CD4-positive, CD25-positive, alpha-beta regulatory T cell (primary cell): Measurements from ENCODE around the gene SDF4. TPM values are rescaled to one million over a fixed set of nuclear protein-coding genes. Genes with fewer than 3 reads are reported as not detected.

Source experiments
- ATAC-seq, 2 donors: fragments of 150-1000 bp; cut with Tn5 transposase; one replicate each; pipeline ENCODE4 v1.10.0; 2021; ENCODE audit warnings: low read depth in 2 of 2, moderate number of reproducible peaks in 2 of 2, moderate library complexity in 1 of 2
- DNase-seq, 3 donors: peaks; one replicate each; pipeline versions ENCODE4 v3.0.0 to v3.0.0-alpha.2; 2012 to 2022; ENCODE audit warnings: mixed read lengths in 1 of 3
- H3K27ac ChIP-seq: one replicate; pipeline ENCODE4 v1.7.0; 2013; ENCODE audit warnings: mild to moderate bottlenecking, low read length; ENCODE audit not compliant: insufficient read depth, poor library complexity, severe bottlenecking
- H3K27me3 ChIP-seq: one replicate; pipeline ENCODE4 v1.7.0; 2013; ENCODE audit warnings: low read length; ENCODE audit not compliant: control insufficient read depth, insufficient read depth
- H3K36me3 ChIP-seq: one replicate; pipeline ENCODE4 v1.7.0; 2013; ENCODE audit warnings: mild to moderate bottlenecking, low read length, moderate library complexity; ENCODE audit not compliant: control insufficient read depth, insufficient read depth
- H3K4me1 ChIP-seq: 2 replicates; pipeline ENCODE4 v1.7.0; 2013; ENCODE audit warnings: mild to moderate bottlenecking, low read length; ENCODE audit not compliant: insufficient read depth, control insufficient read depth, poor library complexity, severe bottlenecking
- H3K4me3 ChIP-seq: one replicate; pipeline ENCODE4 v1.7.0; 2013; ENCODE audit warnings: low read depth, mild to moderate bottlenecking, low read length, moderate library complexity
- H3K9me3 ChIP-seq, 2 experiments: 1 replicate in 1 of 2; 2 replicates in 1 of 2; pipeline ENCODE4 v1.7.0; 2013; ENCODE audit warnings: low read length in 2 of 2, mild to moderate bottlenecking in 1 of 2, moderate library complexity in 1 of 2; ENCODE audit not compliant: control insufficient read depth in 2 of 2
- H3K27ac Mint-ChIP-seq, 3 donors: one replicate each; pipeline ENCODE4 v1.8.0; 2020 to 2022; ENCODE audit warnings: mild to moderate bottlenecking in 3 of 3, mixed read lengths in 3 of 3, moderate library complexity in 2 of 3
- H3K27me3 Mint-ChIP-seq: one replicate; pipeline ENCODE4 v1.8.0; 2022; ENCODE audit warnings: mild to moderate bottlenecking, mixed read lengths
- H3K36me3 Mint-ChIP-seq: one replicate; pipeline ENCODE4 v1.8.0; 2020; ENCODE audit warnings: mixed read lengths
- H3K4me1 Mint-ChIP-seq, 4 donors: one replicate each; pipeline ENCODE4 v1.8.0; 2020 to 2022; ENCODE audit warnings: mixed read lengths in 4 of 4, mild to moderate bottlenecking in 1 of 4
- H3K4me3 Mint-ChIP-seq, 4 donors: one replicate each; pipeline ENCODE4 v1.8.0; 2020 to 2022; ENCODE audit warnings: mild to moderate bottlenecking in 4 of 4, mixed read lengths in 4 of 4, moderate library complexity in 3 of 4
- H3K9me3 Mint-ChIP-seq, 7 donors: one replicate each; pipeline ENCODE4 v1.8.0; 2020 to 2022; ENCODE audit warnings: mixed read lengths in 7 of 7, mild to moderate bottlenecking in 3 of 7, moderate library complexity in 2 of 7
- polyA plus RNA-seq, 4 donors: library from polyadenylated mRNA; unstranded; fragments of 300-500 nt; fragmentation: Illumina TruSeq; gene quantifications; one replicate each; pipeline ENCODE4 v1.2.3, GENCODE V29; 2021
- total RNA-seq: library from RNA; stranded (reverse); gene quantifications from one replicate; pipeline ENCODE4 v1.2.3, GENCODE V29; 2022

Gene SDF4, protein sequence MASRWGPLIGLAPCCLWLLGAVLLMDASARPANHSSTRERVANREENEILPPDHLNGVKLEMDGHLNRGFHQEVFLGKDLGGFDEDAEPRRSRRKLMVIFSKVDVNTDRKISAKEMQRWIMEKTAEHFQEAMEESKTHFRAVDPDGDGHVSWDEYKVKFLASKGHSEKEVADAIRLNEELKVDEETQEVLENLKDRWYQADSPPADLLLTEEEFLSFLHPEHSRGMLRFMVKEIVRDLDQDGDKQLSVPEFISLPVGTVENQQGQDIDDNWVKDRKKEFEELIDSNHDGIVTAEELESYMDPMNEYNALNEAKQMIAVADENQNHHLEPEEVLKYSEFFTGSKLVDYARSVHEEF
- total RNA-seq (165 TPM), polyA plus RNA-seq (100 to 1,000 TPM in 2 of 4 donors, 10 to 100 TPM in 2; 70.3 to 113 (median 91.6) TPM)

DNA sequence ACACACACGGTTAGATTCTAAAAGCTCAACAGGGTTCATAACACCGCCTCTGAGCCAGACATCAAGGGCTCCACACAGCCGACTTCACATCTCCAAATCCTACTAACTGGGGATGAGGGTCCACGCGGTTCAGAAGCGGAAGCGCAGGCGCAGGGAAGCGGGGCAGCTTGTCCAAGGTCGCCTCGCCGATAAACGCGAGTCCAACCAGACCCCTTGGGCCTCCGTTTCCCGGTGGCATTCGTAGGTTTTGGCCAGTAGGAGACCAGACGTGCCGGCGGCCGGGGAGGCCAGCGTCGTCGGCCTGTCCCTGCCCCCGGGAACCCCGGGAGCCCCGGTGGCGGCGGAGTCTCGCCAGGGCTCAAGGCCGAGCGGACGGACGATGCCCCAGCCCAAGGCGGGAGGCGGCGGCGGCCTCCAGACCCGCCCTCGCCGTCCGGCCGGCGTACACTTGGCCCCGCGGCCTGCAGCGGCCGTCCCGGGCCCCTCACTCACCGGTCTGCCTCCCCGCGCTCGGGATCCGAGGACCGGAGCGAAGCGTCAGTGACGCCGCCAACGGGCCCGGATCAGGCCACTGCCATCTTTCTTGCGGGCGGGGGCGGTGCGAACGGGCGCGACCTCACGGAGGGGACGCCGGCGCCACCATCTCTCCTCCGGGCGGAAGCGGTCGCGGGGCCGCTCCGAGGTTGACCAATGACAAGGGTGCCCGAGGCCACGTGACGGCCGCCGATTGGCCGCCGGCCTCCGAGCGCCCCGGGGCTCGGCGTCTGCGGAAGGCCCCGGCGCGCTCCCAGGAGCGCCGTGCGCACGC lies at the start of gene SDF4:
Gene SDF4 (minus strand): TSS at position 602 of the 808 bp plus-strand sequence. CDS start 3,229 bp downstream, outside the sequence.
- peaks cover 3% of the 10 kb centered on the region for H3K36me3 Mint-ChIP-seq
- peak; percentile 95 to 99 (median 96) for DNase-seq
- H3K9me3 Mint-ChIP-seq = no peaks in the 10 kb centered on the region
- H3K27me3 Mint-ChIP-seq = no peaks in the 10 kb centered on the region
- peak within 1 kb of the TSS; percentile 94 for H3K4me3 ChIP-seq
- H3K4me1 ChIP-seq = peaks cover 29% of the 10 kb centered on the region
- H3K4me1 Mint-ChIP-seq = peaks cover 0 to 49% (median 15%) of the 10 kb centered on the region in 4 donors
- H3K27me3 ChIP-seq = no peaks in the 10 kb centered on the region
- ATAC-seq = peak; percentile 96
- H3K4me3 Mint-ChIP-seq = peak within 1 kb of the TSS; percentile 95 to 100 (median 96)
- peaks cover 18% of the 10 kb centered on the region for H3K36me3 ChIP-seq
- peak within 1 kb of the TSS; percentile 80 to 96 (median 94) for H3K27ac Mint-ChIP-seq
- H3K27ac ChIP-seq = peak within 1 kb of the TSS; percentile 93
- no peaks in the 10 kb centered on the region for H3K9me3 ChIP-seq

DNA sequence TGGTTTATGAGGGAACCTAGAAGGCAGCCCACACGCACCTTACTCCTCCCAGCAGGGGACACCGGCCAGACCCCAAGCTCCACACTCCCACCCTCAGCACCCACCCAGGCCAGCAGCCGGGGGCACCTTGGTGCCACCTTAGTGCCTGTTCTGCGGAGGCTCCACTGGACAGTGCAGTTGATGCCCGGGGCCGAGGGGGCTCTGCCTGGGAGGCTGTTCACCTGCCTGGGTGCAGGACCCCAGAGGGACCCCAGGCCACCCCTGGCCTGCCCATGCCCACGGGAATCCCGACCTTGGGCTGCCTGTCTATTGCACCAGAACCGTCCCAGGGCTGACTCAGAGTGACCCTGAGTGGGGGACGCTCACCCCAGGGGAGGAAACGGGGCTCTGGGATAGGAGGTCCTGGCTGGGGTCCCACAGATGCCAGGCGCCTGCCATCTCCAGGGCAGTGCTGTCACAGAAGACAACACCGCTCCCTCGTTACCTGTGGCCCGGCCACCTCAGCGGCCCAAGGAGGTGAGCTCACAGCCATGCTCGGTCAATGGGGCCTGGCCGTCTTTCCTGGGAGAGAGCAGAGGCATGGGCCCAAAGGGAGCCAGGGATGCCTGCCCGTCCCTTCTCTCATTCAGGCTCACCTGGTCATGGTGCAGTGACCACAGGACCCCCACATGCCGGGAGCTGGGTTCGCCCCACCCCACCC lies 49.1 kb upstream of the SDF4 start:
- H3K27me3 Mint-ChIP-seq = no peaks in the 10 kb centered on the region
- no peak for DNase-seq
- no peak overlapping the region for H3K4me3 Mint-ChIP-seq

DNA sequence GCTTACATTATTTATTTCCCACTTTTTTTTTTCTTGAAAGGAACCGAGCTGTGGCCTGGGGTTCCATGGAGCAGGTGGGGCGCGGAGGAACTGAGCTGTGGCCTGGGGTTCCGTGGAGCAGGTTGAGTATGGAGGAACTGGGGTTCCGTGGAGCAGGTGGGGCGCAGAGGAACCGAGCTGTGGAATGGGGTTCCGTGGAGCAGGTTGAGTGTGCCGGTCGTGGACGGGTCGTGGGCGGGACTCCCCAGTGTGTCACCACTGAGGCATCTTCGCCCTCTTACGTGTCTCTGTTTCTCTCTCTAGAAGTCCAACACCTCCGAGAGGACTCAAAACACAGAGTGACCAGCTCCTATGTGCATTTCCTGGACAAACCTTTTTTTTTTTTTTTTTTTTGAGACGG lies 47.2 kb upstream of the SDF4 start:
- H3K4me3 ChIP-seq = no peak overlapping the region
- no peak overlapping the region for H3K27ac Mint-ChIP-seq
- no peaks in the 10 kb centered on the region for H3K36me3 Mint-ChIP-seq
- peaks cover 0 to 2% (median 0%) of the 10 kb centered on the region in 7 donors for H3K9me3 Mint-ChIP-seq
- peaks cover 0 to 6% (median 0%) of the 10 kb centered on the region in 4 donors for H3K4me1 Mint-ChIP-seq
- H3K27me3 Mint-ChIP-seq = no peaks in the 10 kb centered on the region
- no peaks in the 10 kb centered on the region for H3K9me3 ChIP-seq
- H3K4me1 ChIP-seq = peaks cover 8% of the 10 kb centered on the region
- H3K4me3 Mint-ChIP-seq = no peak overlapping the region
- DNase-seq (no peak), ATAC-seq (no peak)
- no peaks in the 10 kb centered on the region for H3K27me3 ChIP-seq
- no peak overlapping the region for H3K27ac ChIP-seq
- no peaks in the 10 kb centered on the region for H3K36me3 ChIP-seq

More for the DNA sequence above, 49.1 kb upstream of the SDF4 start:
- no peak overlapping the region for H3K4me3 ChIP-seq
- H3K4me1 ChIP-seq = no peaks in the 10 kb centered on the region
- no peak overlapping the region for H3K27ac ChIP-seq
- no peaks in the 10 kb centered on the region for H3K36me3 ChIP-seq
- Mint-ChIP-seq H3K36me3 (no peaks in the 10 kb centered on the region), H3K4me1 (no peaks in the 10 kb centered on the region), H3K9me3 (peaks cover 0 to 2% (median 0%) of the 10 kb centered on the region in 7 donors), H3K27ac (peak overlapping the region in 1 of 3 donors; percentile 5)
- H3K9me3 ChIP-seq = no peaks in the 10 kb centered on the region
- ATAC-seq = no peak
- no peaks in the 10 kb centered on the region for H3K27me3 ChIP-seq

DNA sequence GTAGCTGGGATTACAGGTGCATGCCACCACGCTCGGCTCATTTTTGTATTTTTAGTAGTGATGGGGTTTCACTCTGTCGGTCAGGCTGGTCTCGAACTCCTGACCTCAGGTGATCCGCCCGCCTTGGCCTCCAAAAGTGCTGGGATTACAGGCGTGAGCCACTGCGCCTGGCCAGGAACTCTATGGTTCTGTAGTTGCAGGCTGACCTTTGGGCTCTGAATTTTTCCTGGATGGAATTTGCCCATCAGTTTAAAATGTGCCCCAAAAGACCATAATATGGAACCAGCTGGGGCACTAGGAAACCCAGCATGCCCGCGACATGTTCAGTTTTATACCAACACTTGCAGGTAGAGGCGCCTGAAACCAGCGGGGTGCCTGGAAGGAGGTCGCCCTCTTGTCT lies 46.8 kb upstream of the SDF4 start:
- H3K27me3 ChIP-seq = no peaks in the 10 kb centered on the region
- Mint-ChIP-seq H3K9me3 (peaks cover 0 to 2% (median 0%) of the 10 kb centered on the region in 7 donors), H3K4me3 (peak overlapping the region in 1 of 4 donors; percentile 54), H3K36me3 (no peaks in the 10 kb centered on the region), H3K27me3 (no peaks in the 10 kb centered on the region), H3K27ac (no peak overlapping the region), H3K4me1 (peaks cover 0 to 6% (median 0%) of the 10 kb centered on the region in 4 donors)
- no peaks in the 10 kb centered on the region for H3K36me3 ChIP-seq
- peaks cover 9% of the 10 kb centered on the region for H3K4me1 ChIP-seq
- H3K27ac ChIP-seq = no peak overlapping the region
- H3K9me3 ChIP-seq = no peaks in the 10 kb centered on the region
- DNase-seq = no peak
- H3K4me3 ChIP-seq = no peak overlapping the region
- ATAC-seq = no peak

DNA sequence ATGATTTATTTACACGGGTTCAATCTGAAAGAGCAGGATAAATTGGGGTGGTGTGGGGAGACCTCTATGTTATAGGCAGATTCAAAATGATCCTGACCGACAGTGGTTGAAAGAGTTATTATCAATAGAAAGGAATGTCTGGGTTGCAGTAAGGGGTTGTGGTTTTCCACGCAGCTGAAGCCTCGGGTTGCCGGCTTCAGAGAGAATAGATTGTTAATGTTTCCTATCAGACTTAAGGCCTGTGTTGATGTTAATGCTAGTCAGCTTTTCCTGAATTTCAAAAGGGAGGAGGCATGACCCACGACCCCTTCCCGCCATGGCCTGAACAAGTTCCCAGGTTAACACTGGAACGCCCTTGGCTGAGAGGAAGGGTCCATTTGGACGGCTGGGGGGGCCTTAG lies 44.0 kb upstream of the SDF4 start:
- Mint-ChIP-seq H3K27ac (peak overlapping the region in 1 of 3 donors; percentile 12), H3K4me1 (peaks cover 0 to 29% (median 11%) of the 10 kb centered on the region in 4 donors), H3K36me3 (no peaks in the 10 kb centered on the region), H3K9me3 (no peaks in the 10 kb centered on the region), H3K4me3 (peak overlapping the region; percentile 46 to 90 (median 84)), H3K27me3 (no peaks in the 10 kb centered on the region)
- no peak for DNase-seq
- ATAC-seq = no peak
- Histone ChIP-seq H3K27ac (no peak overlapping the region), H3K27me3 (no peaks in the 10 kb centered on the region), H3K4me3 (no peak overlapping the region), H3K36me3 (no peaks in the 10 kb centered on the region), H3K4me1 (peaks cover 32% of the 10 kb centered on the region), H3K9me3 (no peaks in the 10 kb centered on the region)

DNA sequence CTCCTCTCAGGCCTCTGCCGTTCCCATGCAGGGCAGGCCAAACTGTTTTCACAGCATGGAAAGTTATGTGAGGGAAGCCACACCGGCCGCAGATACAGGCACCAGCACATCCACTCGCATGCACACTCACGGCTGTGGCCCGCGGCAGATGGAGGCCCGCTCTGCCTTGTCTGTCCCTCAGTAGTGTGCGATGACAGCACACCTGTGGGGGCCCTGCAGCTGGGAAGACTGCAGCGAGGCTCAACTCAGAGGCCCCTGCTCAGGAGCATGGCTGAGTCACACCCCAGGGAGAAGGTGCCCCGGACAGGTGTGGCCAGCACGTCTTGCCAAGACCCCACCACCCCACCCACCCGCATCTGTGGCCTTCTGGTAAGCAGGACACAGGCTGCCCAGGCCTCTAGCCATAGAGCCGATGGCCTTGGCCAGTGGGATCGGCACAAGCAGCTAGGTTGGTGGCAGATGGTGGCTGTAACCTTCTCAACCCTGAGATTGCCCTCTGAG lies 43.2 kb upstream of the SDF4 start:
- Histone ChIP-seq H3K4me3 (no peak overlapping the region), H3K36me3 (no peaks in the 10 kb centered on the region), H3K9me3 (no peaks in the 10 kb centered on the region), H3K27me3 (no peaks in the 10 kb centered on the region), H3K4me1 (peaks cover 41% of the 10 kb centered on the region), H3K27ac (no peak overlapping the region)
- H3K4me3 Mint-ChIP-seq = peak overlapping the region in 3 of 4 donors; percentile 66 to 83 (median 77)
- no peaks in the 10 kb centered on the region for H3K27me3 Mint-ChIP-seq
- H3K4me1 Mint-ChIP-seq = peaks cover 0 to 37% (median 19%) of the 10 kb centered on the region in 4 donors
- no peaks in the 10 kb centered on the region for H3K9me3 Mint-ChIP-seq
- H3K27ac Mint-ChIP-seq = peak overlapping the region in 1 of 3 donors; percentile 59
- peaks cover 6% of the 10 kb centered on the region for H3K36me3 Mint-ChIP-seq
- no peak for DNase-seq
- ATAC-seq = no peak

DNA sequence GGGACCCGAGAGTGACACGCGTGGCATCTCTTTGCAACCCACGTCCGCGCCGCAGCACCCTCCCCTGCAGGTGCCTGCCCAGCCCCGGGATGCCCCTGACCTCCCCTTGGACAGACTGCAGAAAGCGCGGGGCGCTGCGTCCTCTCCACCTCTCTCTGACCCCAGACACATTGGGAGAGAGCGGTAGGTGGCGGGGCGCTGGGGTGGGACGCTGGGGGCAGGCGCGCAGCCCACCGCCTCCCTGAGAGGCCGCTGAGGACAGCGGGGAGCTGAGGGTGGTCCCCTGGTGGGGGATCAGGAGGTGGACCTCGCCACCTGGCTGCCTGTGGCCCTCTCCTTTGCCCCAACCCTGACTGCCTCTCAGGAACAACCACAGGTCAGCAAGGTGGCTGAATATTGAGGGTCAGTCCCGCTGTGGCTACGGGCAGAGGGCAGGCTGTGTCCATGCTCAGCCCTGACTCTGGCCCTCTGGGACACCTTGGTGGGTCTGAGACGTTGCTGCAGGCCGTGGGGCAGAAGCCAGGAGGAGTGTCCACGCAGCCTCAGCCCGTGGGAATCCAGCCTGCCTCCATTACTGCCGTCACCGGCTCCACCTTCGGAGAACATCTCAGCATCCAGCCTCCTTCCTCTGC lies 42.6 kb upstream of the SDF4 start:
- DNase-seq (no peak), ATAC-seq (no peak)
- Mint-ChIP-seq H3K27me3 (no peaks in the 10 kb centered on the region), H3K27ac (peak overlapping the region in 2 of 3 donors; percentile 59 to 86), H3K4me1 (peaks cover 0 to 43% (median 24%) of the 10 kb centered on the region in 4 donors), H3K4me3 (peak overlapping the region; percentile 66 to 83 (median 74)), H3K9me3 (no peaks in the 10 kb centered on the region), H3K36me3 (peaks cover 10% of the 10 kb centered on the region)
- no peaks in the 10 kb centered on the region for H3K36me3 ChIP-seq
- H3K27ac ChIP-seq = peak overlapping the region; percentile 63
- no peaks in the 10 kb centered on the region for H3K27me3 ChIP-seq
- peaks cover 43% of the 10 kb centered on the region for H3K4me1 ChIP-seq
- H3K4me3 ChIP-seq = no peak overlapping the region
- H3K9me3 ChIP-seq = no peaks in the 10 kb centered on the region
